Tibial nerve (tissue), 4 donors: ENCODE results near the gene NRDE2.

ENCODE experiments used
- EP300 ChIP-seq, 2 donors: sonication (generic); formaldehyde crosslinking; IDR thresholded peaks; one replicate each; pipeline ENCODE4 v1.6.1; 2017; ENCODE audit warnings: antibody characterized with exemption in 2 of 2, mild to moderate bottlenecking in 1 of 2
- POLR2A ChIP-seq, 2 donors: fragments of 450-650 bp; IDR thresholded peaks; one replicate each; pipeline ENCODE4 v1.6.1; 2017; ENCODE audit warnings: antibody characterized with exemption in 2 of 2, mild to moderate bottlenecking in 2 of 2, moderate library complexity in 2 of 2
- TF ChIP-seq, protein P1 (sequence below), 5 experiments: fragments of 200-600 bp in 3 of 5; fragments of 450-650 bp in 2 of 5; sonication (generic) in 3 of 5; IDR thresholded peaks; one replicate each; pipeline ENCODE4 v1.5.1; 2016 to 2019; ENCODE audit warnings: antibody characterized with exemption in 5 of 5, mild to moderate bottlenecking in 3 of 5, moderate library complexity in 2 of 5

DNA sequence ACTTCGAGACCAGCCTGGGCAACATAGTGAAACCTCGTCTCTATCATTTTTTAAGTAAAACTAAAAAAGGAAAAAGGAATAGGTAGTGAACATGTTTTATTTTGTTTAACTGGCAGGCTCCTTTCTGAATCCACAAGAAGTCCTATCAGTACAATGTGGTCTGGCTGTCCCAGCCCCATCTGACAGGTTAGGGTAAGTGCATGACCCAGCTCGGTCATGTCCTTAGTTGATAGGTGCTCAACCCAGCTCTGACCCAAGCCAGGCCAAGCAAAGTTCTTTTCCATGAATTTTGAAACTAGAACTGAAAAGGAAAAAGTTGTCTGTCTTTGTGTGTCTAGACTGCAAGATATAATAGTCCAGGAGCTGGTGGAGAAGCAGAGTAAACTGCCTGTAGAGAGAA, 4.7 kb upstream of the NRDE2 start:
- TF ChIP-seq, protein P1, sequence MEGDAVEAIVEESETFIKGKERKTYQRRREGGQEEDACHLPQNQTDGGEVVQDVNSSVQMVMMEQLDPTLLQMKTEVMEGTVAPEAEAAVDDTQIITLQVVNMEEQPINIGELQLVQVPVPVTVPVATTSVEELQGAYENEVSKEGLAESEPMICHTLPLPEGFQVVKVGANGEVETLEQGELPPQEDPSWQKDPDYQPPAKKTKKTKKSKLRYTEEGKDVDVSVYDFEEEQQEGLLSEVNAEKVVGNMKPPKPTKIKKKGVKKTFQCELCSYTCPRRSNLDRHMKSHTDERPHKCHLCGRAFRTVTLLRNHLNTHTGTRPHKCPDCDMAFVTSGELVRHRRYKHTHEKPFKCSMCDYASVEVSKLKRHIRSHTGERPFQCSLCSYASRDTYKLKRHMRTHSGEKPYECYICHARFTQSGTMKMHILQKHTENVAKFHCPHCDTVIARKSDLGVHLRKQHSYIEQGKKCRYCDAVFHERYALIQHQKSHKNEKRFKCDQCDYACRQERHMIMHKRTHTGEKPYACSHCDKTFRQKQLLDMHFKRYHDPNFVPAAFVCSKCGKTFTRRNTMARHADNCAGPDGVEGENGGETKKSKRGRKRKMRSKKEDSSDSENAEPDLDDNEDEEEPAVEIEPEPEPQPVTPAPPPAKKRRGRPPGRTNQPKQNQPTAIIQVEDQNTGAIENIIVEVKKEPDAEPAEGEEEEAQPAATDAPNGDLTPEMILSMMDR (IDR thresholded peaks at IDR 0.05), result no peak
- TF ChIP-seq POLR2A (IDR thresholded peaks at IDR 0.05) (no peak), EP300 (IDR thresholded peaks at IDR 0.05) (no peak)
